Measurements from ENCODE around the gene RGS9. TPM values are rescaled to one million over a fixed set of nuclear protein-coding genes. Genes with fewer than 3 reads are reported as not detected.

The RGS9 gene
- total and polyA plus RNA-seq, 2 experiments from 2014 or later: 12.8 to 29.6 TPM

DNA sequence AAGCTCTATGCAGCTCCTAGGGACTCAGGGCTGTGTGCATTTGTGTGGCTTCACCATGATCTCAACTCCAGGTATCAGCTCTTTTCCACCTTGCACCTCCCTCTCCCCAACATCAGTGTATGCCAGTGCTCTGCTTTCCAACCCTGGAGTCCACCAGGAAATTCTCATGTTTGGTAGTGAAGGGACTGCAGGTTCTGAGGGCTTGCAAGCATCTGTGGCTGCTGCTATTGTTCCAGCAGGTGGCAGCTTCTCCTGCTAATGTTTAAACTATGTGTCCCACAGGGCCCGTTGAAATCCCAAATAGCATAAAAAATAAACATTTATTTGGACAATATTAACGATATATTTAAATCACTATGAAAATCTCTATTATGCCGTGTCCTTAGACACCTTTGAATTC, 82.0 kb downstream of the RGS9 start:
- Histone ChIP-seq H3K36me3 (ENCODE audit: insufficient read depth) (no peaks in the 10 kb centered on the region), H3K79me2 (replicated peaks; ENCODE audit: insufficient read depth) (no peaks in the 10 kb centered on the region), H3K4me1 (ENCODE audit: insufficient read depth) (peaks cover 3% of the 10 kb centered on the region; the same call in 1 of the 2 replicates), H3K9me2 (ENCODE audit: insufficient read depth) (0 out of 2 replicates have a peak, but pooled peaks cover 5% of the 10 kb centered on the region), H4K20me1 (replicated peaks; ENCODE audit: insufficient read depth) (no peaks in the 10 kb centered on the region), H2AFZ (no peak overlapping the region), H3K4me2 (no peak overlapping the region), H3K4me3 (no peak overlapping the region), H3K27me3 (ENCODE audit: insufficient read depth) (no peaks in the 10 kb centered on the region), H3F3A (replicated peaks; ENCODE audit: low read depth) (no peaks in the 10 kb centered on the region), H3K27ac (ENCODE audit: low read depth) (no peak overlapping the region)
- H3K9me3 Mint-ChIP-seq: no peaks in the 10 kb centered on the region; the same call in 2 of the 3 replicates
- H3K4me3 Mint-ChIP-seq: no peak overlapping the region
- ATAC-seq: no peak
- no peaks in the 10 kb centered on the region for H3K4me1 Mint-ChIP-seq
- H3K36me3 Mint-ChIP-seq (ENCODE audit: low read depth): no peaks in the 10 kb centered on the region
- TF ChIP-seq, protein P1, sequence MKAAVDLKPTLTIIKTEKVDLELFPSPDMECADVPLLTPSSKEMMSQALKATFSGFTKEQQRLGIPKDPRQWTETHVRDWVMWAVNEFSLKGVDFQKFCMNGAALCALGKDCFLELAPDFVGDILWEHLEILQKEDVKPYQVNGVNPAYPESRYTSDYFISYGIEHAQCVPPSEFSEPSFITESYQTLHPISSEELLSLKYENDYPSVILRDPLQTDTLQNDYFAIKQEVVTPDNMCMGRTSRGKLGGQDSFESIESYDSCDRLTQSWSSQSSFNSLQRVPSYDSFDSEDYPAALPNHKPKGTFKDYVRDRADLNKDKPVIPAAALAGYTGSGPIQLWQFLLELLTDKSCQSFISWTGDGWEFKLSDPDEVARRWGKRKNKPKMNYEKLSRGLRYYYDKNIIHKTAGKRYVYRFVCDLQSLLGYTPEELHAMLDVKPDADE (IDR thresholded peaks at IDR 0.05): no peak
- no peak for TF ChIP-seq STAT1 (IDR thresholded peaks at IDR 0.05; ENCODE audit: unreplicated experiment)
- TF ChIP-seq ZNF331 (CRISPR knock-in tag; IDR thresholded peaks at IDR 0.05; ENCODE audit: low read depth): no peak
- TF ChIP-seq CREB1 (CRISPR knock-in tag; IDR thresholded peaks at IDR 0.05; ENCODE audit: low read depth): no peak
- no peak for TF ChIP-seq EZH2phosphoT487 (IDR thresholded peaks at IDR 0.05; ENCODE audit: unreplicated experiment)
- TF ChIP-seq NANOG (IDR thresholded peaks at IDR 0.05; ENCODE audit: borderline replicate concordance): no peak
- TF ChIP-seq CTCF (conservative IDR thresholded peaks at IDR 0.05; ENCODE audit: low read depth in 2 of 2): peak; percentile 23 to 45; a peak in 3 of 4 replicates
- no peak for TF ChIP-seq JUNB (IDR thresholded peaks at IDR 0.05; ENCODE audit: unreplicated experiment)
- no peak for TF ChIP-seq POLR2AphosphoS5 (IDR thresholded peaks at IDR 0.05; ENCODE audit: low read depth)
- TF ChIP-seq, protein P2, sequence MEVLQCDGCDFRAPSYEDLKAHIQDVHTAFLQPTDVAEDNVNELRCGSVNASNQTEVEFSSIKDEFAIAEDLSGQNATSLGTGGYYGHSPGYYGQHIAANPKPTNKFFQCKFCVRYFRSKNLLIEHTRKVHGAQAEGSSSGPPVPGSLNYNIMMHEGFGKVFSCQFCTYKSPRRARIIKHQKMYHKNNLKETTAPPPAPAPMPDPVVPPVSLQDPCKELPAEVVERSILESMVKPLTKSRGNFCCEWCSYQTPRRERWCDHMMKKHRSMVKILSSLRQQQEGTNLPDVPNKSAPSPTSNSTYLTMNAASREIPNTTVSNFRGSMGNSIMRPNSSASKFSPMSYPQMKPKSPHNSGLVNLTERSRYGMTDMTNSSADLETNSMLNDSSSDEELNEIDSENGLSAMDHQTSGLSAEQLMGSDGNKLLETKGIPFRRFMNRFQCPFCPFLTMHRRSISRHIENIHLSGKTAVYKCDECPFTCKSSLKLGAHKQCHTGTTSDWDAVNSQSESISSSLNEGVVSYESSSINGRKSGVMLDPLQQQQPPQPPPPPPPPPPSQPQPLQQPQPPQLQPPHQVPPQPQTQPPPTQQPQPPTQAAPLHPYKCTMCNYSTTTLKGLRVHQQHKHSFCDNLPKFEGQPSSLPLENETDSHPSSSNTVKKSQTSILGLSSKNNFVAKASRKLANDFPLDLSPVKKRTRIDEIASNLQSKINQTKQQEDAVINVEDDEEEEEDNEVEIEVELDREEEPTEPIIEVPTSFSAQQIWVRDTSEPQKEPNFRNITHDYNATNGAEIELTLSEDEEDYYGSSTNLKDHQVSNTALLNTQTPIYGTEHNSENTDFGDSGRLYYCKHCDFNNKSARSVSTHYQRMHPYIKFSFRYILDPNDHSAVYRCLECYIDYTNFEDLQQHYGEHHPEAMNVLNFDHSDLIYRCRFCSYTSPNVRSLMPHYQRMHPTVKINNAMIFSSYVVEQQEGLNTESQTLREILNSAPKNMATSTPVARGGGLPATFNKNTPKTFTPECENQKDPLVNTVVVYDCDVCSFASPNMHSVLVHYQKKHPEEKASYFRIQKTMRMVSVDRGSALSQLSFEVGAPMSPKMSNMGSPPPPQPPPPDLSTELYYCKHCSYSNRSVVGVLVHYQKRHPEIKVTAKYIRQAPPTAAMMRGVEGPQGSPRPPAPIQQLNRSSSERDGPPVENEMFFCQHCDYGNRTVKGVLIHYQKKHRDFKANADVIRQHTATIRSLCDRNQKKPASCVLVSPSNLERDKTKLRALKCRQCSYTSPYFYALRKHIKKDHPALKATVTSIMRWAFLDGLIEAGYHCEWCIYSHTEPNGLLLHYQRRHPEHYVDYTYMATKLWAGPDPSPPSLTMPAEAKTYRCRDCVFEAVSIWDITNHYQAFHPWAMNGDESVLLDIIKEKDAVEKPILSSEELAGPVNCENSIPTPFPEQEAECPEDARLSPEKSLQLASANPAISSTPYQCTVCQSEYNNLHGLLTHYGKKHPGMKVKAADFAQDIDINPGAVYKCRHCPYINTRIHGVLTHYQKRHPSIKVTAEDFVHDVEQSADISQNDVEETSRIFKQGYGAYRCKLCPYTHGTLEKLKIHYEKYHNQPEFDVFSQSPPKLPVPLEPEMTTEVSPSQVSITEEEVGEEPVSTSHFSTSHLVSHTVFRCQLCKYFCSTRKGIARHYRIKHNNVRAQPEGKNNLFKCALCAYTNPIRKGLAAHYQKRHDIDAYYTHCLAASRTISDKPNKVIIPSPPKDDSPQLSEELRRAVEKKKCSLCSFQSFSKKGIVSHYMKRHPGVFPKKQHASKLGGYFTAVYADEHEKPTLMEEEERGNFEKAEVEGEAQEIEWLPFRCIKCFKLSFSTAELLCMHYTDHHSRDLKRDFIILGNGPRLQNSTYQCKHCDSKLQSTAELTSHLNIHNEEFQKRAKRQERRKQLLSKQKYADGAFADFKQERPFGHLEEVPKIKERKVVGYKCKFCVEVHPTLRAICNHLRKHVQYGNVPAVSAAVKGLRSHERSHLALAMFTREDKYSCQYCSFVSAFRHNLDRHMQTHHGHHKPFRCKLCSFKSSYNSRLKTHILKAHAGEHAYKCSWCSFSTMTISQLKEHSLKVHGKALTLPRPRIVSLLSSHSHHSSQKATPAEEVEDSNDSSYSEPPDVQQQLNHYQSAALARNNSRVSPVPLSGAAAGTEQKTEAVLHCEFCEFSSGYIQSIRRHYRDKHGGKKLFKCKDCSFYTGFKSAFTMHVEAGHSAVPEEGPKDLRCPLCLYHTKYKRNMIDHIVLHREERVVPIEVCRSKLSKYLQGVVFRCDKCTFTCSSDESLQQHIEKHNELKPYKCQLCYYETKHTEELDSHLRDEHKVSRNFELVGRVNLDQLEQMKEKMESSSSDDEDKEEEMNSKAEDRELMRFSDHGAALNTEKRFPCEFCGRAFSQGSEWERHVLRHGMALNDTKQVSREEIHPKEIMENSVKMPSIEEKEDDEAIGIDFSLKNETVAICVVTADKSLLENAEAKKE (CRISPR knock-in tag; IDR thresholded peaks at IDR 0.05): 0 out of 2 replicates have a peak, but pooled peaks have one; percentile 47
- no peak overlapping the region for H3K27ac Mint-ChIP-seq
- peaks cover 5% of the 10 kb centered on the region for H3K27me3 Mint-ChIP-seq (ENCODE audit: insufficient read depth, low read depth, poor library complexity)
- DNase-seq (ENCODE audit: low spot score): no peak
